Measurements from ENCODE around the gene B3GNT2.

B3GNT2 gene

GRCh38 chr2:62215306-62216064, 19.6 kb downstream of the B3GNT2 start:
- no peaks in the 10 kb centered on the region for H3K27me3 ChIP-seq (replicated peaks; ENCODE audit: insufficient read depth, low read length)
- H2AFZ ChIP-seq (ENCODE audit: low read length): no peak overlapping the region
- H3K4me1 ChIP-seq (ENCODE audit: low read length): no peaks in the 10 kb centered on the region
- H3F3A ChIP-seq (ENCODE audit: insufficient read depth, low read length): no peaks in the 10 kb centered on the region
- no peaks in the 10 kb centered on the region for H3K9me2 ChIP-seq (replicated peaks; ENCODE audit: insufficient read depth, low read length)
- H3K9me3 ChIP-seq (replicated peaks; ENCODE audit: insufficient read depth, low read length): no peaks in the 10 kb centered on the region
- no peaks in the 10 kb centered on the region; the same call in 1 of the 2 replicates for H4K20me1 ChIP-seq (ENCODE audit: insufficient read depth, low read length)
- no peak for DNase-seq
- no peak overlapping the region for H3K27ac ChIP-seq (ENCODE audit: low read length)
- no peak overlapping the region for H3K9ac ChIP-seq (ENCODE audit: low read length)
- peaks cover 99% of the 10 kb centered on the region for H3K79me2 ChIP-seq (ENCODE audit: low read length)
- H3K4me2 ChIP-seq (ENCODE audit: low read depth, low read length): no peak overlapping the region
- TF ChIP-seq EZH2phosphoT487 (IDR thresholded peaks at IDR 0.05; ENCODE audit: low read length) (no peak), EZH2 (optimal IDR thresholded peaks at IDR 0.05; ENCODE audit: low read depth, low read length) (no peak), CTCF (IDR thresholded peaks at IDR 0.05; ENCODE audit: low read length) (no peak)
- no peak overlapping the region for H3K4me3 ChIP-seq (ENCODE audit: low read length)
- no peaks in the 10 kb centered on the region for H3K36me3 ChIP-seq (replicated peaks; ENCODE audit: insufficient read depth, low read length)

- H3K4me1 ChIP-seq (ENCODE audit: low read length): no peaks in the 10 kb centered on the region
- no peak for DNase-seq
- no peak for TF ChIP-seq CTCF (IDR thresholded peaks at IDR 0.05; ENCODE audit: low read length)
- TF ChIP-seq EZH2 (optimal IDR thresholded peaks at IDR 0.05; ENCODE audit: low read depth, low read length): no peak
- no peak for TF ChIP-seq EZH2phosphoT487 (IDR thresholded peaks at IDR 0.05; ENCODE audit: low read length)
- H3K27ac ChIP-seq (ENCODE audit: low read length): no peak overlapping the region
- no peaks in the 10 kb centered on the region for H3K9me3 ChIP-seq (replicated peaks; ENCODE audit: insufficient read depth, low read length)
- no peaks in the 10 kb centered on the region for H3F3A ChIP-seq (ENCODE audit: insufficient read depth, low read length)
- H3K9ac ChIP-seq (ENCODE audit: low read length): no peak overlapping the region
- H3K9me2 ChIP-seq (replicated peaks; ENCODE audit: insufficient read depth, low read length): no peaks in the 10 kb centered on the region
- H2AFZ ChIP-seq (ENCODE audit: low read length): no peak overlapping the region
- no peak overlapping the region for H3K4me2 ChIP-seq (ENCODE audit: low read depth, low read length)
- no peaks in the 10 kb centered on the region for H3K27me3 ChIP-seq (replicated peaks; ENCODE audit: insufficient read depth, low read length)
- H3K36me3 ChIP-seq (replicated peaks; ENCODE audit: insufficient read depth, low read length): no peaks in the 10 kb centered on the region
- peaks cover 99% of the 10 kb centered on the region for H3K79me2 ChIP-seq (ENCODE audit: low read length)
- H4K20me1 ChIP-seq (ENCODE audit: insufficient read depth, low read length): no peaks in the 10 kb centered on the region; the same call in 1 of the 2 replicates
- no peak overlapping the region for H3K4me3 ChIP-seq (ENCODE audit: low read length)
Observed at GRCh38 chr2:62216113-62216512, 20.2 kb downstream of the B3GNT2 start.

- Histone ChIP-seq H3K79me2 (ENCODE audit: low read length) (peaks cover 99% of the 10 kb centered on the region), H3K9ac (ENCODE audit: low read length) (no peak overlapping the region), H3K27me3 (replicated peaks; ENCODE audit: insufficient read depth, low read length) (no peaks in the 10 kb centered on the region), H3K9me2 (replicated peaks; ENCODE audit: insufficient read depth, low read length) (no peaks in the 10 kb centered on the region), H3K4me2 (ENCODE audit: low read depth, low read length) (no peak overlapping the region), H3K4me1 (ENCODE audit: low read length) (no peaks in the 10 kb centered on the region), H3K36me3 (replicated peaks; ENCODE audit: insufficient read depth, low read length) (no peaks in the 10 kb centered on the region), H3K4me3 (ENCODE audit: low read length) (no peak overlapping the region), H2AFZ (ENCODE audit: low read length) (no peak overlapping the region), H4K20me1 (ENCODE audit: insufficient read depth, low read length) (no peaks in the 10 kb centered on the region; the same call in 1 of the 2 replicates), H3K27ac (ENCODE audit: low read length) (no peak overlapping the region), H3F3A (ENCODE audit: insufficient read depth, low read length) (no peaks in the 10 kb centered on the region), H3K9me3 (replicated peaks; ENCODE audit: insufficient read depth, low read length) (no peaks in the 10 kb centered on the region)
- TF ChIP-seq CTCF (IDR thresholded peaks at IDR 0.05; ENCODE audit: low read length) (no peak), EZH2 (optimal IDR thresholded peaks at IDR 0.05; ENCODE audit: low read depth, low read length) (no peak), EZH2phosphoT487 (IDR thresholded peaks at IDR 0.05; ENCODE audit: low read length) (no peak)
- no peak for DNase-seq
Observed at GRCh38 chr2:62216616-62217015, 20.7 kb downstream of the B3GNT2 start.

Measured in MM.1S (cell line).